Stimulated activated naive B cell treated with anti-CD40 and anti-IgM and Interleukin-4, amounts not matched to agents 10 μg/mL and 1 μg/mL and 100 μg/mL, for 72 hours (primary cell): ENCODE results near the gene LMOD1.
"Not testable (repeated sequence)": the region's sequence is repeated elsewhere in the genome, so short reads cannot be mapped to it uniquely, and the experiment has no call there.

Source experiments
- ATAC-seq, 2 donors: fragments of 150-1000 bp; cut with Tn5 transposase; replicated peaks; 2 replicates each; pipeline ENCODE4 v1.10.0; 2021; ENCODE audit warnings: moderate library complexity in 1 of 2
- DNase-seq: peaks from one replicate; pipeline ENCODE4 v3.0.0; 2021
- H3K27ac Mint-ChIP-seq: one replicate; pipeline ENCODE4 v1.8.0; 2022; ENCODE audit warnings: mild to moderate bottlenecking, mixed read lengths
- H3K27me3 Mint-ChIP-seq, 2 donors: one replicate each; pipeline ENCODE4 v1.8.0; 2022; ENCODE audit warnings: mixed read lengths in 2 of 2
- H3K36me3 Mint-ChIP-seq, 2 donors: one replicate each; pipeline ENCODE4 v1.8.0; 2022; ENCODE audit warnings: mixed read lengths in 2 of 2, mild to moderate bottlenecking in 1 of 2
- H3K4me1 Mint-ChIP-seq, 2 donors: one replicate each; pipeline ENCODE4 v1.8.0; 2022; ENCODE audit warnings: mixed read lengths in 2 of 2, mild to moderate bottlenecking in 1 of 2
- H3K4me3 Mint-ChIP-seq, 2 donors: one replicate each; pipeline ENCODE4 v1.8.0; 2022; ENCODE audit warnings: mild to moderate bottlenecking in 2 of 2, mixed read lengths in 2 of 2, moderate library complexity in 1 of 2
- H3K9me3 Mint-ChIP-seq, 2 donors: one replicate each; pipeline ENCODE4 v1.8.0; 2022; ENCODE audit warnings: mixed read lengths in 2 of 2, mild to moderate bottlenecking in 1 of 2

The LMOD1 gene

DNA sequence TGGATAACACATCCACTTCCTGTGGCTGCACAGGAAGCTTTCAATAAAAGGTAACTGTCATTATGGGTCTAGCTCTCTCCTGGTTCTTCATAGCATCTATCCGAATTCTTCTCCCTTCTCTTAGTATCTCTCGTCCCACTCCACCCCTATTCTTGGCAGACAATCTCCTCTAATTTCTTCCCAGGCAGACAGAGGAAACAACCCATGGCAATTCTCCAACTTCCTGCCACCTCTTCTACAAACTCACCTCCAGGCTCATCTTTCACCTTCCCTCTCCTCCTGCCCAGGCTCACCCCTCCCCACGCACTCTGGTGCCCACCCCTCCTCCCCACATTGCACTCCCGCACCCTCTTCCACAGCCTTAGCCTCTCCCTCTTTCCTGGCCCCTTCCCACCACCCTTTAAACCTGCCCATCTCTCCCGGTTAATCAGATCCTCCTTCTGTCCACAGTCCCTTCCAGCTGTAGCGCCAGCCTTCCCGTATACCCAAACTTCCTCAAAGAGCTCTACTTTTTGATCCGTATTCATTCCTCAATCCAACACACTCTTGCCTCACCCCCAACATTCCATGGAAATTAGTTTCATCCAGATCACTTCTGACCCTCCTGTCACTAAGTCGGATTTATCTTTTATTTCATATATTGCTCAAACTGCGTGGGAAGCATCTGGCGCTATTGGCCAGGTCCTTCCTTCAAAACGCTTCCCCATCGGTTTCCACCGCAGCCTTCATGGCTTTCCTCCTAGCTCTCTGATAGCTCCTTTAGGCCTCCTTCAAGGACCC is 31.7 kb downstream of the LMOD1 start:
- DNase-seq (no peak), ATAC-seq (no peak)
- H3K27me3 Mint-ChIP-seq = peaks cover 26 to 31% of the 10 kb centered on the region in 2 donors
- no peak overlapping the region for H3K4me3 Mint-ChIP-seq
- H3K27ac Mint-ChIP-seq = no peak overlapping the region
- H3K9me3 Mint-ChIP-seq = no peaks in the 10 kb centered on the region
- H3K36me3 Mint-ChIP-seq = no peaks in the 10 kb centered on the region
- H3K4me1 Mint-ChIP-seq = no peaks in the 10 kb centered on the region

DNA sequence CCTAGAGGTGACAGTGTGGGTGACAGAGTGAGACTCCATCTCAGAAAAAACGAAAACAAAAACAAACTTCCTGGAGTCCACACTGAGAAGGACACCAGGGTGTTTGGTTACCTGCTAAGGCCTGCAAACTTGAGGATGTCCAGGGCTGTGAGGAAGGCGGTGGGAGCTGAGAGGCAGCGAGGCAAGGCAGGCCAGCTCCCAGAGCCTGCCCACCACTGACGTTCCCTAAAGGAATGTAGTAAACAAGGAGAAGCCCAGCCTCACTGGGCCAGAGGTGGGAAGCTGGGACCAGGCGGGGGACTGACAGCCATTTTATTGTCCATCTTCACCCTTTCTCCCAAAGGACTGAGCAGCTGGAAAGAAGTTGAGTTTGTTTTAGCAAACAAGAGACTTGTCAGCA is 33.5 kb downstream of the LMOD1 start:
- Mint-ChIP-seq H3K4me3 (no peak overlapping the region), H3K27ac (no peak overlapping the region), H3K9me3 (no peaks in the 10 kb centered on the region), H3K4me1 (no peaks in the 10 kb centered on the region), H3K36me3 (no peaks in the 10 kb centered on the region), H3K27me3 (peaks cover 18 to 31% of the 10 kb centered on the region in 2 donors)
- DNase-seq (no peak), ATAC-seq (no peak)

DNA sequence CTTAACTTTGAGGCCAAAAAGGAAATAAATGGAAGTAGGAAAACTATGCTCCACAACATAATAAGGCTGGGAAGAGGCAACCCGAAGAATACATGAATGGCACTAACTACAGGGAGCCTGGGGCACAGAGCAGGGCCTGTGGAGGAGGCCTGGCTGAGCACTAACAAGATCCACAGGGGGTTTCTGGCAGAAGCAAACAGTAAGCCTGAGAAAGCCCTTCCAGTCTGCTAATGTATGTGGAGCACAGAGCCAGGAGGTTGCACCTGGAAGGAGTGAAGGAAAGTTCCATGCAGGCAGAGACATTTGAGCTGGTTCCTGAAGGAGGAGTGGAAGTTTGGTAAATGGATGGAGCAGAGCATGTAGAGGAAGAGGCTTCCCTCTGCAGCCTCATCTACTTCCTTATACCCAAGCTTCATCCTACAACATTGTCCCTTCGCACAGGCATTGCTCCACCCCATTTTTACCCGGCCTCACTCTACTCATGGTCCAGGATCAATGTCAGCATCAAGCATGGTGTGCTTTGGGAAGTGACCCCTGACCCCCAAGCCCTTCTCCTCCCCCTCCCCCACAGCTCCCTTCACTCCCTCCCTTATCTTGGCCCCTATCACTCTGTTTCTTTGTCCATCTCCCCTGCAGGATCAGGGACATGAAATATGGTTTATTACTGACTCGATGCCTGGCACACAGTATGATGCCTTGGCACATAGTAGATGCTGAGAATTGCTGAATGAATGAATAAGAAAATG is 34.3 kb downstream of the LMOD1 start:
- ATAC-seq (no peak), DNase-seq (no peak)
- peaks cover 18 to 31% of the 10 kb centered on the region in 2 donors for H3K27me3 Mint-ChIP-seq
- no peak overlapping the region for H3K27ac Mint-ChIP-seq
- H3K4me1 Mint-ChIP-seq = no peaks in the 10 kb centered on the region
- H3K36me3 Mint-ChIP-seq = no peaks in the 10 kb centered on the region
- no peaks in the 10 kb centered on the region for H3K9me3 Mint-ChIP-seq
- H3K4me3 Mint-ChIP-seq = no peak overlapping the region

DNA sequence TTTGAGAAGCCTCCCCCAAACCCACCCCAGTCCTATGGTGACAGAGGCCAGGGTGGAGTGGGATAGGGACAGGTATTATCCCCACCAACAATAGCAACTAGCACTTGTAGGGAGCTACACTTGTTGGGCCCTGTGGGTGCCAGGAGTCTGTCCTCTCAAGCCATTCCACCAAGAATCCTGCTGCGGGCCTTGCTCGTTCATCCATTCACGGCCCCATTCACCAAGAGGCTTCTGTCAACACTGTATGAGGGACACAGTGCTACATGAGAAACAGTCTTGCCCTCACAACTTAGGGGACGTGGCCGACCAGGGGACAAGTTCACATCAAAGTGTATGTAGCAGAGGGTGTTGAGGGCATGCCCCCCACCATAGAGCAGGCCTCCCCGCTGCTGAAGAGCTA is 38.7 kb downstream of the LMOD1 start:
- peaks cover 0 to 16% of the 10 kb centered on the region in 2 donors for H3K27me3 Mint-ChIP-seq
- peaks cover 0 to 2% of the 10 kb centered on the region in 2 donors for H3K4me1 Mint-ChIP-seq
- H3K4me3 Mint-ChIP-seq = no peak overlapping the region
- no peak overlapping the region for H3K27ac Mint-ChIP-seq
- no peak for ATAC-seq
- DNase-seq = no peak
- H3K9me3 Mint-ChIP-seq = no peaks in the 10 kb centered on the region
- H3K36me3 Mint-ChIP-seq = no peaks in the 10 kb centered on the region

DNA sequence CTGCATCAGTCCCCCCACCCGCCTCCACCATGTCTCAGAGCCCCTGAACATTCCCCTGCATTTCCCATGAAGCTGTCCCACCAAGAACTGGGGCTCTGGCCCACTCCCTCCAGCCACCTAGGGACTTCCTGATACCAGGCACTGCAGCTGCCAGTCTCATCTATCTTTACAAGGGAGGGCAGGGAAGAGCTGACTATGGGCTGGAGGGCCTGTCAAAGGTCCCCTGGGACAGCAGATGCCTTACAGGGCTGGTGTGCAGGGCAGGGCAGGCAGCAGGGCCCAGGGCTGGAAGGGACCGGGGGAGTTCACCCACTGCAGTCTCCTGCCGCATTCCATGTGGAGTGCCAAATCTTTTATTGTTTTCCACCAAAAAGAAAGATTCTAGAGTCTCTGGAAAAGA is 40.0 kb downstream of the LMOD1 start:
- no peaks in the 10 kb centered on the region for H3K36me3 Mint-ChIP-seq
- DNase-seq (no peak), ATAC-seq (no peak)
- H3K4me3 Mint-ChIP-seq = no peak overlapping the region
- no peaks in the 10 kb centered on the region for H3K9me3 Mint-ChIP-seq
- H3K4me1 Mint-ChIP-seq = peaks cover 0 to 2% of the 10 kb centered on the region in 2 donors
- H3K27ac Mint-ChIP-seq = no peak overlapping the region
- peaks cover 0 to 16% of the 10 kb centered on the region in 2 donors for H3K27me3 Mint-ChIP-seq

DNA sequence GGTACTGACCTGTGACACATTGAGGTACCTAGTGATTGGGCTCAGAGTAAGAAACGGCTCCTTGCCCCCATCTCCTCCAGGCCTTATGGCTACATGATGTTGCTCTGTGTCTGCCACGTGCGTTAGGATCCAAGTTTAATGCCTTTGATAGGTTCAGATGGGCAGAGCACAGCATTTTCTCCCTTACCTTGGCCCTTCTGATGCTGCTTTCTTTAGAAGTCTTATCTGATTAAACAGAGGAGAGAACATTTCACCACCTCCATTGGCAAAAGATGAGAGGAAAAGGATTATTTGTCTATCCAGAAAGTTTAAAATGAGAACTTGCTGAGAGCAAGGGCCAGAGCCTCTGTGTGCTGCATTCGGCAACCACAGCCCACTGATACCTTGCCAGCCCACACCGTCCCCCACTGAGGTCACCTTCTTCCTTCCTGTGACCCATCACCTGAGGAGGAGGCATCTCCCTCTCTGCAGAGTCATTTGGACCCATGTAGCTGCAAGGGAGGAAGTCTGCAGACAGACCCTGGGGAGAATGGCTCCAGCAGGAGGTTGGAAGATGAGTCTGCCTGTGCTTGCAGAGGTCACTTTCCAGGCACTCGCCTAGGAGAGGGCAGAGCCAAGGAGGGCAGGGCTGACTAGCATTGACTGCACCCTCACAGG is 41.0 kb downstream of the LMOD1 start:
- ATAC-seq (peak in 1 of 2 donors; percentile 36), DNase-seq (no peak)
- Mint-ChIP-seq H3K4me1 (peaks cover 2% of the 10 kb centered on the region in 2 donors), H3K4me3 (no peak overlapping the region), H3K27me3 (peaks cover 4 to 18% of the 10 kb centered on the region in 2 donors), H3K36me3 (no peaks in the 10 kb centered on the region), H3K9me3 (no peaks in the 10 kb centered on the region), H3K27ac (no peak overlapping the region)

DNA sequence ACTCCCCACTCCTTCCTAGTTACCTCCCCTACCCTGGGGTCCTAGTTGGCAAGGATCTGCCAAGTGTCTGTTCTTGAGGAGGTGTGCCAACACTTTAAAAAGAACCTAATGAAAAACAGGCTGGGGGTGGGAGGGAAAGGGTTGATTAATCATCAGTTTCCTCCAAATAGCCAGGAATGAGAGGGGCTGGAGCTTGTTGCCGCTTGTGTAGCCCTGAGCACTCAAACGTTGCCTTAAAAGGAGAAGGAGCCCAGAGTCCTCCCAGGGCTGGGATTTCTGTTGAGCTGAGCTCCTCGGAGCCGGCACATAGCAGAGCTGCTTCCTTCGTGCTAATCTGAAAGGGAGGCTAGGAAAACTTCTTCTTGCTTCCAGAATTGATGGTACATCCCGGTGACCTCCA is 41.8 kb downstream of the LMOD1 start:
- Mint-ChIP-seq H3K27ac (no peak overlapping the region), H3K36me3 (no peaks in the 10 kb centered on the region), H3K4me3 (no peak overlapping the region), H3K27me3 (peaks cover 12 to 15% of the 10 kb centered on the region in 2 donors), H3K4me1 (peaks cover 2 to 7% of the 10 kb centered on the region in 2 donors), H3K9me3 (no peaks in the 10 kb centered on the region)
- ATAC-seq (no peak), DNase-seq (no peak)

DNA sequence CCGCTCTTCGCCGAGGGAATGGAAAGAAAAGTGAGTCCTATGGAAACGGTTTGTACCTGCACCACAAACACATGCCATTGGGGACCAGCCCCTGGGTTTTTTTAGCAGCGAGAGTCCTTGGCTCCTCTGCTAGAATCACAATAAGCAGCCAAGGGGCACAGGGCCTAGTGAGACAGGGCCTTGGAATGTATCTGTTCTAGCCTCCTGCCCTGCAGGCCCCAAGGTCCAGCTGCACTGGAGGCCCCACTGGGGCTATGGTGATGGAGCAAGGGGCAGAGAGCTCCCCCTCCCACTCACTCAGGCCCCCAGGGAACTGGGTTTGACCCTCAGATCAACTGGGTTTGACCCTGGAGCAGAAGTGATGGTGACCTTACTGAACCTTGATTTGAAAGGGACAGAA is 43.2 kb downstream of the LMOD1 start:
- H3K9me3 Mint-ChIP-seq = no peaks in the 10 kb centered on the region
- H3K36me3 Mint-ChIP-seq = no peaks in the 10 kb centered on the region
- no peak for ATAC-seq
- no peak overlapping the region for H3K4me3 Mint-ChIP-seq
- DNase-seq = no peak
- H3K4me1 Mint-ChIP-seq = peaks cover 2 to 7% of the 10 kb centered on the region in 2 donors
- peaks cover 12 to 13% of the 10 kb centered on the region in 2 donors for H3K27me3 Mint-ChIP-seq
- no peak overlapping the region for H3K27ac Mint-ChIP-seq

DNA sequence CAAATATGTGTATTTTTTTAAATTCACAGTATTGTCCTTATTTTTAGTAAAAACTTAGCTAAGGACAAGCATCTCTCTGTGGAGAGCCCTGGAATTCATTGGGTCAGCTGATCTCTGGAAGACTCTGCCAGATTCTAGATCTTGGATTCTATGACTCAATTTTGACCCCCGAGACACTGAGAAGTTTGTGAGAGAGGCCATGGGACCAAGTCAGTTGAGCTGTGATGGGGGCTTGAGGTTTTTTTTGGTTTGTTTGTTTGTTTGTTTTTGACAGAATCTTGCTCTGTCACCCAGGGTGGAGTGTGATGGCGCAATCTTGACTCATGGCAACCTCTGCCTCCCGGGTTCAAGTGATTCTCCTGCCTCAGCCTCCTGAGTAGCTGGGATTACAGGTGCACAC is 44.1 kb downstream of the LMOD1 start:
- Mint-ChIP-seq H3K27me3 (peaks cover 12 to 18% of the 10 kb centered on the region in 2 donors), H3K4me1 (peaks cover 2 to 7% of the 10 kb centered on the region in 2 donors), H3K36me3 (no peaks in the 10 kb centered on the region), H3K27ac (no peak overlapping the region), H3K9me3 (no peaks in the 10 kb centered on the region), H3K4me3 (no peak overlapping the region)
- no peak for DNase-seq
- ATAC-seq = no peak

DNA sequence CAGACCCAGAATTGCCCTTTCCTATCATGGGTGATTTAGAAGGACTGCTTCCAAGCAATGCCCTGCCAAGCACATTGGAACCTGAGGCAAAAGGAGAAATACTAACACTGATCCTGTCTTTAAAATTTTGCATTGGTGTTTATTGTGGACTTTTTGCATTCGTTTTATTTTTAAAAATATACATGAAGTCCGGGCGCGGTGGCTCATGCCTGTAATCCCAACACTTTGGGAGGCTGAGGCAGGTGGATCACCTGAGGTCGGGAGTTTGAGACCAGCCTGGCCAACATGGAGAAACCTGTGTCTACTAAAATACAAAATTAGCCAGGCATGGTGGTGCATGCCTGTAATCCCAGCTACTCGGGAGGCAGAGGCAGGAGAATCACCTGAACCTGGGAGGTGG is 45.3 kb downstream of the LMOD1 start:
- H3K36me3 Mint-ChIP-seq, H3K27ac Mint-ChIP-seq, DNase-seq, H3K4me3 Mint-ChIP-seq, H3K9me3 Mint-ChIP-seq, ATAC-seq: not testable (repeated sequence)
- H3K27me3 Mint-ChIP-seq = peaks cover 12 to 18% of the 10 kb centered on the region in 2 donors
- peaks cover 2 to 11% of the 10 kb centered on the region in 2 donors for H3K4me1 Mint-ChIP-seq

DNA sequence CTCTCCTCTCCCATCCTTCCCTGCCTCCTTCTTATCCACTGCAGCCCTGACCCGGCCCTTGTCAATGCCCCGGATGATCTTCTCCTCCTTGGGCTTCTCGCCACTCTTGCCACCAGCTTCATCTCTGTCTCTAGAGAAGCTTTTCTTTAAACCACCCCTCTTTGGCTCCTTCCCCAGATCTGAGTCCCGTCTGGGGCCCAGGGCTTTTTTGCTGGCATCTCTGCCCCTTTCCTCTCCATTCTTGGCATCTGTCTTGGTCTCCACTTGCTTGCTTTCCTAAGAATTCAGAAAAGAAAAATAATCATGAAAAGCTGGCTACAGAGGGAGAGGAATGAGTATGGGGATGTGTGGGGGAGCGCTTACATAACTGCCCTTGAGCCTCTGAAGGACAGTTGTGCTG is 45.9 kb downstream of the LMOD1 start:
- DNase-seq = no peak
- no peak for ATAC-seq
- Mint-ChIP-seq H3K27ac (no peak overlapping the region), H3K36me3 (no peaks in the 10 kb centered on the region), H3K4me3 (no peak overlapping the region), H3K9me3 (no peaks in the 10 kb centered on the region), H3K4me1 (peaks cover 5 to 14% of the 10 kb centered on the region in 2 donors), H3K27me3 (peaks cover 12 to 18% of the 10 kb centered on the region in 2 donors)

DNA sequence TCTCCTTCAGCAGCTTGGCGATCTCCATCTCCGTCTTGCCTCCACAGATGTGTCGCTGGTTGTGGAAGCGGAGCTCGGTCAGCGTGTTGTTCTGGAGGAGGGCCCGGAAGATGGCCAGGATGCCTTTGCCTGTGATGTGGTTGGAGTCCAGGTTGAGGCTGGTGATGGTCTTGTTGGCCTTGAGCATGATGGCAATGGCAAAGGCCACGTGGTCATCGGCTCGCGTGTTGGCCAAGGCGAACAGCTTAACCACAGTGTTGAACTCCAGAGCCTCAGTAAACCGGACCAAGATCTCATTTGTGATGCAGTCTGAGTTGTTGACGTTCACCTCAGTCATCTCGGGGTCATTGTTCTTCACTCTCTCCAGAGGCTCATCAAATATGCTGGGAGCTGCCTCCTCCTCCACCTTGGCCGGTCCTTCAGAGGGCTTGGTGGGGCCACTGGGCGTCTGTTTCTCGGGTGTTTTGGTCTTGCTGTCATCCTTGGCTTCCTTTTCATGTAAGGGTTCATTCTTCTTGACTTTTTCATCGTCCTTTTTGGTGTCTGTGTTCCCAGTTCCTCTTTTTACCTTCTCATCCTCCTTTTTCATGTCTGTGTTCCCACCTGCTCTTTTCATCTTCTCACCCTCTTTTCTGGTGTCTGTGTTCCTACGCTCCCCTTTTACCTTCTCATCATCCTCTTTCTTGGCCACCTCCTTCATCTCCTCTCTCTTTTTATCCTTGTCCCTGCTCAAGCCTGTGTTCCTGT is 46.5 kb downstream of the LMOD1 start:
- Mint-ChIP-seq H3K9me3 (no peaks in the 10 kb centered on the region), H3K4me3 (no peak overlapping the region), H3K27ac (no peak overlapping the region), H3K4me1 (peaks cover 5 to 14% of the 10 kb centered on the region in 2 donors), H3K27me3 (peaks cover 12 to 18% of the 10 kb centered on the region in 2 donors), H3K36me3 (no peaks in the 10 kb centered on the region)
- ATAC-seq (no peak), DNase-seq (no peak)

DNA sequence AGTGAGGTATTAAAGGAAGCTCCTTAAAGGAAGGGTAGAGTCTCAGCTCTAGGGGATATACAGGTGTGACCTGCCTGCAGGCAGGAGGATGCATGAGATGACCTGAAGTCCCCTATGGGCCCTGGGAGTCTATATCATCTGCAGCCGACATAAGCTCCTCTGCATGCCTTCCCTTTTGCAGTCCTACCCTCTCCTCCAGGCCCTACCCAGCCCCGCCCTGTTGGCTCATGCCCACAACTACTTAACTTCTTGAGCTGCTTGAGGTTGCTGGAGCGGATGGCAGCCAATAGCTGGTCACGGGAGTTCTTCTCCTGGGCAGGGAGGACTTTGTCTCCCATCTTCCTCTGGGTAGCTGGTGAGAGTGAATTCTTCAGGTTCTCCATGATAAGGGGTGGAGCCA is 47.4 kb downstream of the LMOD1 start:
- ATAC-seq (no peak), DNase-seq (no peak)
- peaks cover 20 to 27% of the 10 kb centered on the region in 2 donors for H3K27me3 Mint-ChIP-seq
- no peaks in the 10 kb centered on the region for H3K9me3 Mint-ChIP-seq
- H3K36me3 Mint-ChIP-seq = no peaks in the 10 kb centered on the region
- no peak overlapping the region for H3K27ac Mint-ChIP-seq
- H3K4me3 Mint-ChIP-seq = no peak overlapping the region
- H3K4me1 Mint-ChIP-seq = peaks cover 5 to 14% of the 10 kb centered on the region in 2 donors
